KOPT-K1 (cell line): ENCODE measurements around the gene EIF4H.

Experiments used
- H3K27ac ChIP-seq: fragments of 200-600 bp; sonication (generic); 2 replicates; pipeline ENCODE4 v1.5.1; 2016; ENCODE audit warnings: antibody characterized with exemption, mild to moderate bottlenecking, low read depth, low read length; ENCODE audit not compliant: poor library complexity, severe bottlenecking
- H3K36me3 ChIP-seq: fragments of 200-600 bp; sonication (generic); 2 replicates; pipeline ENCODE4 v1.5.1; 2017; ENCODE audit warnings: antibody characterized with exemption, mild to moderate bottlenecking, low read length, moderate library complexity; ENCODE audit not compliant: insufficient read depth
- H3K9me3 ChIP-seq: fragments of 200-600 bp; sonication (generic); 2 replicates; pipeline ENCODE4 v1.5.1; 2017; ENCODE audit warnings: antibody characterized with exemption, low read length, mild to moderate bottlenecking; ENCODE audit not compliant: insufficient read depth, poor library complexity, severe bottlenecking

Gene EIF4H

DNA sequence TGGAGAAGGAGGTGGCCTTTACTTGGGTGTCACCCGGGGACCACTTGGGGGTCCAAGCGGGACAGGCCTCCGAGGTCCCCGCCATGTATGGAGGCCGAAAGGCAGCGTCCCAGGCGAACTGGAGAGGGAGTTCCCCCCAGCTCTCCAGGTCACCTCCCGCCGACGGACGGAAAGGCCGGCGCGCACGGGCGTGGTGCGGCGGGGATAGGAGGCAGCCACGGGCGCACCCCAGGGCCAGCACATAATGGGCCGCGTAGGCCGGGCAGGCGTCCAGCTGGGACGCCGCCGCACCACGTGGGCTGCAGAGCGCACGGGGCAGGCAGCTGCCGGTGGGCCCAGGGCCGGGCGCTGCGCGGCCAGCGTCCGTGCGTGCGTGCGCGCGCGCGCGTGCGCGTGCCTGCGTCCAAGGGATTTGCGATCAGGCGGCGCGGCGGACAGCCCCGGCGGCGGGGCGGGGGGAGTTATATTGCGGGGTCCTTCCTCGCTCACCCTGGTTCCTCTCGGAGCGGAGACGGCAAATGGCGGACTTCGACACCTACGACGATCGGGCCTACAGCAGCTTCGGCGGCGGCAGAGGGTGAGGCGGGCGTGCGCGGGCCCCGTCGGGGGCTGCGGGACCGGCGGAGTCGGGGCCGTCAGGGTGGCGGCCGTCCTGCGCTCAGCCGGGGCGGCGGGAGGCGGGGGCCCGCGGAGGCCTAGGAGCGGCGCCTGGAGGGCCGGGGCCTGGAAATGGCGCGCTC is at the start of gene EIF4H:
TSS of gene EIF4H (plus strand) at position 491 of the 740 bp plus-strand sequence. CDS start at position 519, 28 bp downstream.
- Histone ChIP-seq H3K27ac (peak within 1 kb of the TSS; percentile 84), H3K36me3 (peaks cover 30% of the 10 kb centered on the region), H3K9me3 (no peaks in the 10 kb centered on the region)

DNA sequence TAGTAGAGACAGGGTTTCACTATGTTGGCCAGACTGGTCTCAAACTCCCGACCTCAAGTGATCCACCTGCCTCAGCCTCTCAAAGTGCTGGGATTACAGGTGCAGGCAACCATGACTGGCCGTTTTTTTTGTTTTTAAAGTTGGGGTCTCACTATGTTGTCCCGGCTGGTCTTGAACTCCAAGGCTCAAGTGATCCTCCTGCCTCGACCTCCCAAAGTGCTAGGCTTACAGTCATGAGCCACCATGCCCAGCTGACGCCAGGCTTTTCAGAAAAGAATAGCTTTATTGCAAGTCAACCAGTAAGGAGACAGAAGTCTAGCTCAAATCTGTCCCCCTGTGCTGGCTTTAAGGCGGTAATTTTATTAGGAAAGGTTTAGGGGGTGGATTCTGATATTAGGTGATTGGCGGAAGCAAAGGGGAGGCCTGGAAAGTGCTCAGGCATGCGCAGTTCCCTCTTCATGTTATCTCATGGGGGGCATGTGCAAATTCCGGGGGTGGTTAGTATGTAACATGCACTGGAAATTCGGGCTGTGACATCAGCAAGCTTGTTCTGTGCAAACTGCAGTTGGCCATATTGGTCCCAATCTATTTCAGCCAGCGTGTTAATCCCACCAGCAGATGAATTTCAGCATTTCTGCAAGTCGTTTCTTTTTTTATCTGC is 47.8 kb upstream of the EIF4H start:
- Histone ChIP-seq H3K9me3 (no peaks in the 10 kb centered on the region), H3K36me3 (peaks cover 3% of the 10 kb centered on the region; the same call in 1 of the 2 replicates), H3K27ac (no peak overlapping the region)

DNA sequence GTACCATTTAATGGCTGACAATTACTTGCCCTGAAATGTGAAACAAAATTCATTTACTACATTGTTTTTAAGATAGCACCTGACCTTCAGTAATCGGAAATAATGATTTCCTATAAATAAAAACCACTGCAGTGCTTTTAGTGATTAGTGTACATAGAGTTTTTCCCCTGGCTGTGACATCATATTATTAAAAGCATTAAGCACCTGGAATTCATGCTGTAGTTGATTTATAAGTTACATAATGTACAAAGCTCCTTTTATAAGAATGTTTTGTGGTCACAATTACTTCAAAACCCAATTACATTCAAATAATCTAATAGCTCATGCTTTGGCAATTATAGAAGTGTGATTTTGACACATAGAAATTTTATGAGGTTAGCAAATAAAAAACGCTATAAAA is 44.3 kb upstream of the EIF4H start:
- no peaks in the 10 kb centered on the region for H3K9me3 ChIP-seq
- no peaks in the 10 kb centered on the region for H3K36me3 ChIP-seq
- H3K27ac ChIP-seq: no peak overlapping the region

DNA sequence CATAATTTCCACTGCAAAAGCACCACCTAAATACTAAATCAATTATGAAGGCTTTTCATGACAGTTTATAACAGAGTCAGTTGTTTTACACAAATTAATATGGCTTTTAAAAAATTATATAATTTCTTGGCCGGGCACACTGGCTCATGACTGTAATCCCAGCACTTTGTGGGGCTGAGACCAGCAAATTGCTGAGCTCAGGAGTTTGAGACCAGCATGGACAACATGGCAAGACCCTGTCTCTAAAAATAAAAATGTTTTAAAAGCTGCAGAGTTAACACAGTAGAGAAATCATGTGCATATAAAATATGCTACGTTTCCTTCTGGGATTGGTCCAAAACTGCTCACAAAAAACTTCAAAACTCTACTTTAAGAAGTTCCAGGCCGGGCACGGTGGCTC is 43.6 kb upstream of the EIF4H start:
- H3K9me3 ChIP-seq: no peaks in the 10 kb centered on the region
- no peak overlapping the region for H3K27ac ChIP-seq
- H3K36me3 ChIP-seq: no peaks in the 10 kb centered on the region

DNA sequence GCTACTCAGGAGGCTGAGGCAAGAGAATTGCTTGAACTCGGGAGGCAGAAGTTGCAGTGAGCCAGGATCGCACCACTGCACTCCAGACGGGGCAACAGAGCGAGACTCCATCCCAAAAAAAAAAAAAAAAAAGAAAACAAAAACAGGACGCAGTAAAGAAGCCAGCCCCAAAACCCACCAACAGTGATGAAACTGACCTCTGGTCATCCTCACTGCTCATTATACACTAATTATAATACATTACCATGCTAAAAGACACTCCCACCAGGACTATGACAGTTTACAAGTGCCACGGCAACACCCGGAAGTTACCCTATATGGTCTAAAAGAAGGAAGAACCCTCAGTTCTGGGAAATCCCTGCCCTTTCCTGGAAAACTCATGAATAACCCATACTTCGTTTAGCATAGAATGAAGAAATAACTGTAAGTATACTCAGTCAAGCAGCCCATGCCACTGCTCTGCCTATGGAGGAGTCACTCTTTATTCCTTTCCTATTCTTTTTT is 40.0 kb upstream of the EIF4H start:
- Histone ChIP-seq H3K36me3 (no peaks in the 10 kb centered on the region), H3K9me3 (no peaks in the 10 kb centered on the region), H3K27ac (no peak overlapping the region)

DNA sequence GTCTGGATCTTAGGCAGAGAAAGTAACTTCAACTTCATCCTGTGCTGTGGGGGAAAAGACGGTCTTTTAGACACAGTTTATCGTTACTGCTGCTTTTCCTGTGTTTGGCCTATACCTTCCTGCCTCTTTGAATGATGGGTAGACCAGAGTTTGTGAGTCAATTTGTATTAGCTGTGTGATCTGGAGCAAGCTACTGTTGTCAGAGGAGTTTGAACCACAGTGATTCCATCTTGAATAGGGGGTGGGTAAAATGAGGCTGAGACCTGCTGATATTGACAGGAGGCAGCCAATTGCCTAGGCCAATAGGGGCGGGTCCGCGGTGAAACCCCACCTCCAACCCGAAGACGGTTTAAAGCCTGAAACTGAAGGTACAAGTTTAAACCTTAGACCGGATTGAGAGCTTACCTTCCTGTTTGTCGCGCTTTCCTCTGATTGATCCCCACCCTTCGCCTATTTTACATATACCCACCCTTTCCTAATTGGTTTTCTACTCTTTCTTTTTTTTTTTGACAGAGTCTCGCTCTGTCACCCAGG is 35.8 kb upstream of the EIF4H start:
- no peaks in the 10 kb centered on the region for H3K36me3 ChIP-seq
- no peak overlapping the region for H3K27ac ChIP-seq
- H3K9me3 ChIP-seq: no peaks in the 10 kb centered on the region

DNA sequence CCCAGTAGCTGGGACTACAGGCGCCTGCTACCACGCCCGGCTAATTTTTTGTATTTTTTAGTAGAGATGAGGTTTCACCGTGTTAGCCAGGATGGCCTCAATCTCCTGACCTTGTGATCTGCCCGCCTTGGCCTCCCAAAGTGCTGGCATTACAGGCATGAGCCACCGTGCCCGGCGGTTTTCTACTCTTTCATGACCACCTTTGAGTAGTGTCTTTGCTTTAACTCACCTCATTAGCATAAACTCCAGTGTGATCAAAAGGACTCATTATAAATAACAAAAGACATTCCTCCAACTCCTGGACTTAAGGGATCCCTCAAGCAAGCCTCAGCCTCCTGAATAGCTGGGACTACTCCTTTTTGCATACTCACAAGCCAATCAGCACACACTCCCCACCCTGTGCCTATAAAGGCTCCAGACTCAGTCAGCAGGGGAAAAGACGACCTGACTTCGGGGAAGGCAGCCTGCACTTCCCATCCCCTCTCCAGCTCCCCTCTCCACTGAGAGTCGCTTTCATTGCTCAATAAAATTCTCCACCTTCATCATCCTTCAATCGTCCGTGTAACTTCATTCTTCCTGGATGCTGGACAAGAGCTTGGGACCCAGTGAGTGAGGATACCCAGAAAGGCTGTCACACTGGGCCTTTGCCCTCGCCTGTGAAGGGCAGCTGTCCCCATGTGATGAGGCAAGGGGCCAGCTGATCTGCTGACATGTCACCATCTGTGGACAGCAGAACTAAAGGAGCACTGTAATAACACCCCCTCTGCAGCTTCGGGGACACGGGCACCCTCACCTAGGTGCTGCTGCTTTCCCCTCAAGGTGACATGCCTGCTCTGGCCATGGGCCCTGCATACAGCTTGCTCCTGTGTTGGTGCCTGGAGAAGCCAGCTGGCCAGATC is 35.0 kb upstream of the EIF4H start:
- H3K9me3 ChIP-seq: peaks cover 2% of the 10 kb centered on the region
- H3K27ac ChIP-seq: no peak overlapping the region
- H3K36me3 ChIP-seq: no peaks in the 10 kb centered on the region

DNA sequence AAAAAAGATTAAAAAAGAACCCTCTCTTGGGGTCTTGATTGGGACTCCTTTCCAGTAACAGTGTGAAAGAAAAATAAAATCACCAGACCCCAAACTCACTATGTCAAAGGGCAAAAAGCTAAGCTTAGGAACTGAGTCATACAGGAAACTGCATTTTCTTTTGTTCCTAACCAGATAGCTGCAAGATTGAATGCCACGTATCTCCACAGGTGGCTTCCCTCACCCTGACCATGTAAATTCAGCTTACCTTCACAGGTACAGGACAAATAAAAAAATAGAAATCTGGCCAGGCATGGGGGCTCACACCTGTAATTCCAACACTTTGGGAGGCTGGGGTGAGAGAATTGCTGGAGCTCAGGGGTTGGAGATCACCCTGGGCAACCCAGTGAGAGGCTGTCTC is 32.5 kb upstream of the EIF4H start:
- H3K36me3 ChIP-seq: no peaks in the 10 kb centered on the region
- no peak overlapping the region for H3K27ac ChIP-seq
- H3K9me3 ChIP-seq: peaks cover 16% of the 10 kb centered on the region

DNA sequence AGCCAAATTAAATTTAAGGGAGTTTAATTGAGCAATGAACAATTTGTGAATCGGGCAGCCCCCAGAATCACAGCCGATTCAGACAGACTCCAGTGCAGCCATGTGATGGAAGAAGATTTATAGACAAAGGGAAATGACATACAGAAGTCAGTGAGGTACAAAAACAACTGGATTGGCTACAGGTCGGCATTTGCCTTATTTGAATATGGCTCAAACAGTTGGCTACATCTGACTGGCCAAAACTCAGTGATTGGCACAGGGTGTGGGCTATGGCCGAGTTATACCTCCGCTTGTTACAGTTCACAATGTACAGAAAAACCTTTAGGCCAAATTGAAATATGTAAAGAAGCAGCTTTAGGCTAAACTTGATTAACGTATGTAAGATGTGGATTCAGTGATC is 30.8 kb upstream of the EIF4H start:
- Histone ChIP-seq H3K36me3 (no peaks in the 10 kb centered on the region), H3K27ac (no peak overlapping the region), H3K9me3 (peaks cover 16% of the 10 kb centered on the region)

DNA sequence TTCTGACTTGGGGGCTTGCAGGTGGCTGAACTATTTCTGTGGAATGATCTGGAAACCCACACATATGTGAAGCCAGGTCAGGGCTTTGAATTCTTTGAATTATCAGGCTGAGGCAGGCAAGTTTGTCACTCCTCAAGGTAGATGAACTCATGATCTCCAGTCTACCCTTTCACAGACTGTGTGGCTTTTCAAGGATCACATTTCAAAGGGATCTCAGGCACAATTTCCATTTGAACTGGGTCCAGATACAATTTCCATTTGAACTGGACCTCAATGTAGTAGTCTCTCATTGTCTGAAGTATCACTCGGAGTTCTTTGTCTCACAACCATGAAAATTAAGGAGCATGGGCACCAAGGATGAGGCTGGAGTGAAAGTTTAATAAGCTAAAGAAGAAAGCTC is 25.7 kb upstream of the EIF4H start:
- Histone ChIP-seq H3K36me3 (no peaks in the 10 kb centered on the region), H3K9me3 (peaks cover 16% of the 10 kb centered on the region), H3K27ac (no peak overlapping the region)

DNA sequence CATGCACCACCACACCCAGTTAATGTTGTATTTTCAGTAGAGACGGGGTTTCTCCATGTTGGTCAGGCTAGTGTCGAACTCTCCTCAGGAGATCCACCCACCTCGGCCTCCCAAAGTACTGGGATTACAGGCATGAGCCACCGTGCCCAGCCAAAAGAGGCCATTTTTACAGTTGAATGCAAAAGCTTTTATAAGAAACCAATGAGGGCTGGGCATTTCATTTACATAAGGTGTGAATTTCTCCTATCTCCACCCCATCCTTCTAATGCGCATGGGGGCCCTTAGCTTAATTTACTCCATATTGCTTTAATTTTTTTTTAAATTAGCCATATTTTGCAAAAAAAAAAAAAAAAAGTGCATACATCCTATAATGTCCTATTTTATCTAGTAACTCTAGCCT is 25.1 kb upstream of the EIF4H start:
- no peak overlapping the region for H3K27ac ChIP-seq

DNA sequence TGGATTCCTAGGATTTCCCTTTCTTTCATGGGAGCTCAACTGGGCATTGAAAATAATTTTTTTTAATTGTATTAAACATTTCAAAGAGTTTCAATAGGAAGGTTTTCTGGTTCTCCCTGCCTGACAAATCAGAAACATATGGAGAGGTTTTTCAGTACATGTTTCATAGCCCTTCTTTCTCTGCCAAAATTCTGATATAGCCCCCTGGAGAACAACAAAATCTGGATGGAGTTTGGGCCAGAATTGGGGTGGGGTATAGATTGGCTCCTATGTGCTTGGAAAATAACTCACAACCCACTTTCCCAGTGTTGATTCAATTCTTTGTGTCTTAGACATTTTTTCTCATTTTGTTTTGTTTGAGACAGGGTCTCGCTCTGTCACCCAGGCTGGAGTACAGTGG is 24.6 kb upstream of the EIF4H start:
- no peak overlapping the region for H3K27ac ChIP-seq
- peaks cover 10% of the 10 kb centered on the region for H3K9me3 ChIP-seq
- H3K36me3 ChIP-seq: no peaks in the 10 kb centered on the region

More for the DNA sequence above, 25.1 kb upstream of the EIF4H start:
- Histone ChIP-seq H3K36me3 (no peaks in the 10 kb centered on the region), H3K9me3 (peaks cover 15% of the 10 kb centered on the region)

DNA sequence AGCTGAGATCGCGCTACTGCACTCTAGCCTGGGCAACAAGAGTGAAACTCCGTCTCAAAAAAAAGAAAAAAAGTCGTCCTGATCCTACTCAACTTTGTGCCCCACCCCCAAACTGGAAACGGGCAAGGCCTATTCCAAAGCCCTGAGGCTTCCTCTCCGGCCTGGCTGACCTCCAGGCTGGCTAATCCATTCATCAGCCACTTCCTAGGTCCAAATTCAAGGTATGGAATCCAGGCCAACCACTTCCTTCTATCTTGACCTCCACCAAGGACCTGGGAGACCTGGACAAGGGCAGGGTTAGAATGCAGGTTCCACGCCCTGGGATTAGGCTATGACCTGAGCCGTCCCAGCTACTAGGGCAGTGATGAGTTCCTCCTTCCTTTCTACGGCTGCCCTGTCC is 20.4 kb upstream of the EIF4H start:
- H3K27ac ChIP-seq: no peak overlapping the region
- H3K36me3 ChIP-seq: no peaks in the 10 kb centered on the region
- no peaks in the 10 kb centered on the region for H3K9me3 ChIP-seq

DNA sequence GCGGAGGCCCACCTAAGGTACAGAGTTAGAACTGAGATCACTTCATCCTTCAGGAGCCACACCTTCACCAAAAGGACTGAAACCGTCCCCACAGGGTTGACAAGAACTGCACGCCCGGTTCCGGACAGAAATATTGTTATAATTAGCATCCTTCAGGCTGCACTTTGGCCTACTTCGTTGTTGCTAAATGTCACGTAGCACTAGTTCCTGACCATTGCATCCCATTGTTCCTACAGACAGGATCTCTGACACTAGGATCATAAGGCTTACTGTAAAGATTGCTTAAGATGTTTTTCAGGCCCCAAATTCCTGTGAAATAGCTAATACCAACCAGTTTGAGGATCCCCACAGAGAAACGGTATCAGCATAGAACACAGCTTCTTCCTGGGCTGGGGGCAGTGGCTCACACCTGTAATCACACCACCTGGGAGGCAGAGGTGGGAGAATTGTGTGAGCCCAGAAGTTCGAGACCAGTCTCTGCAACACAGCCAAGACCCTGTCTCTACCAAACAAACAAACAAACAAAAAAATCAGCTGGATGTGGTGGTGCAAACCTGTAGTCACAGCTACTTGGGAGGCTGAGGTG is 18.3 kb upstream of the EIF4H start:
- no peaks in the 10 kb centered on the region for H3K9me3 ChIP-seq
- H3K27ac ChIP-seq: no peak overlapping the region
- H3K36me3 ChIP-seq: no peaks in the 10 kb centered on the region
